Parietal lobe (tissue), 2 donors: ENCODE data around the gene MRNIP. TPM values are rescaled to one million over a fixed set of nuclear protein-coding genes. Genes with fewer than 3 reads are reported as not detected.

Experiments used
- small RNA-seq: library from RNA; depleted of rRNA; stranded (forward); fragments of <200 nt; gene quantifications from one replicate; pipeline ENCODE3, GENCODE V24; 2014; ENCODE audit warnings: low replicate concordance
- total RNA-seq: library from RNA; depleted of rRNA; stranded (reverse); fragments of >200 nt; gene quantifications from one replicate; pipeline ENCODE4 v1.2.3, GENCODE V29; 2014

The MRNIP gene
- total RNA-seq, result 67.6 TPM

GRCh38 chr5:179858586-179859427, at the start of gene MRNIP:
Gene MRNIP (minus strand): TSS chr5:179858817. CDS start chr5:179858796, 21 bp downstream.

GRCh38 chr5:179907556-179908324, 49.1 kb upstream of the MRNIP start, which contains the start of gene TBC1D9B:
Gene TBC1D9B (minus strand): TSS chr5:179907897. CDS start chr5:179907821, 76 bp downstream.

GRCh38 chr5:179820483-179821297, 37.9 kb downstream of the MRNIP start, which contains the start of gene SQSTM1:
Gene SQSTM1 (plus strand): TSS chr5:179820905. CDS start chr5:179820937, 32 bp downstream.

GRCh38 chr5:179806250-179807048, 52.2 kb downstream of the MRNIP start, which contains the start of gene MGAT4B:
Gene MGAT4B (minus strand): TSS chr5:179806866. CDS start chr5:179806583, 283 bp downstream.

GRCh38 chr5:179793468-179794139, 65.0 kb downstream of the MRNIP start, which contains the start of gene LTC4S:
Gene LTC4S (plus strand): TSS chr5:179793986. CDS start chr5:179794081, 95 bp downstream.

Small RNAs within 50 kb of the gene (small RNA-seq; reads per million reads assigned to genes)
- gene MIR1229 (not detected), gene RF00019 (not detected)

Other genes starting within 250 kb of the MRNIP start
- 1,281 TPM for gene HNRNPH1, start 235.1 kb downstream of the MRNIP start, total RNA-seq
- not detected for gene CBY3, start 177.8 kb downstream of the MRNIP start, total RNA-seq
- gene CANX, start 159.8 kb downstream of the MRNIP start, total RNA-seq, result 268 TPM
- gene MAML1, start 126.0 kb downstream of the MRNIP start, total RNA-seq, result 34.4 TPM
- gene LTC4S, start 64.8 kb downstream of the MRNIP start, total RNA-seq, result 6.9 TPM
- gene MGAT4B, start 52.0 kb downstream of the MRNIP start, total RNA-seq, result 81.1 TPM
- 58.8 TPM for gene SQSTM1, start 37.9 kb downstream of the MRNIP start, total RNA-seq
- gene TBC1D9B, start 49.1 kb upstream of the MRNIP start, total RNA-seq, result 75.1 TPM
- gene RNF130, start 212.9 kb upstream of the MRNIP start, total RNA-seq, result 191 TPM